HG03432 (cell line): ENCODE data around the gene TAS2R8.
"Not testable (repeated sequence)": the region's sequence is repeated elsewhere in the genome, so short reads cannot be mapped to it uniquely, and the experiment has no call there.

Experiments
- ATAC-seq: cut with Tn5 transposase; IDR thresholded peaks from one replicate; pipeline ENCODE4 v1.9.1; 2021; ENCODE audit warnings: mild to moderate bottlenecking, moderate library complexity; ENCODE audit not compliant: unreplicated experiment

Gene TAS2R8, protein sequence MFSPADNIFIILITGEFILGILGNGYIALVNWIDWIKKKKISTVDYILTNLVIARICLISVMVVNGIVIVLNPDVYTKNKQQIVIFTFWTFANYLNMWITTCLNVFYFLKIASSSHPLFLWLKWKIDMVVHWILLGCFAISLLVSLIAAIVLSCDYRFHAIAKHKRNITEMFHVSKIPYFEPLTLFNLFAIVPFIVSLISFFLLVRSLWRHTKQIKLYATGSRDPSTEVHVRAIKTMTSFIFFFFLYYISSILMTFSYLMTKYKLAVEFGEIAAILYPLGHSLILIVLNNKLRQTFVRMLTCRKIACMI

DNA sequence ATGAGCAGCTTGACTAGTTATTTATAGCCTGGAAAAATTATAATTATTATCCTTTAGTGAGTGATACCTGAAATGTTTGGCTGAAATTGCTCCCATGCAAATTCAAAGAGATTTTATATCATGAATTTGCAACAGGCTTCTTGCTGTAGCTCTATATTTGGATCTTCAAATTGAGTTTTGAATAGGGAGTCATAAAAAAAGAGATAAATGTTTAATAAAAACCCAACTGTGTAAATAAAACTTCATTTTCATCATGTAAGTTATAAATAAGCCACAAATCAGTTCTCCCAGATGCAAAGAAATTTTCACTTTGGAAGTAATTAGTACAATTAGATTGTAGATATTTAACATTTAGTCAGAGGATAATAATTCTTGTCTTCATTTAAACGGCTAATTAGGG is at the start of gene TAS2R8:
Gene TAS2R8, minus strand, starts transcription at position 101 of the 400 bp plus-strand sequence. CDS start 306 bp downstream, outside the sequence.
- ATAC-seq = no peak

DNA sequence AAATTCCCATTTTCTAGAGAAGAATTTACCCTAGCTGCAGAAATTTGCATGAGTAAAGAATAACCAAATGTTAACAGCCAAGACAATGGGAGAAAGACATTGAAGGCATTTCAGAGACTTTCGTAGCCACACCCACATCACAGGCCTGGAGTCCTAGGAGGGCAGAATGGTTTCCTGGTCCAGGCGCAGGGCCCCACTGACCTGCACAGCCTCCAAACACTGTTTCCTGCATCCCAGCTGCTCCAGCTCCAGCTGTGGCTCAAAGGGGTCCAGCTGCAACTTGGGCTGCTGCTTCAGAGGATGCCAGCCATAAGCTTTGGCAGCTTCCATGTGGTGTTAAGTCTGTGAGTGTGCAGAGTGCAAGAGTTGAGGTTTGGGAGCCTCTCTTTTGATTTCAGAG is 48.7 kb upstream of the TAS2R8 start:
- ATAC-seq = no peak

DNA sequence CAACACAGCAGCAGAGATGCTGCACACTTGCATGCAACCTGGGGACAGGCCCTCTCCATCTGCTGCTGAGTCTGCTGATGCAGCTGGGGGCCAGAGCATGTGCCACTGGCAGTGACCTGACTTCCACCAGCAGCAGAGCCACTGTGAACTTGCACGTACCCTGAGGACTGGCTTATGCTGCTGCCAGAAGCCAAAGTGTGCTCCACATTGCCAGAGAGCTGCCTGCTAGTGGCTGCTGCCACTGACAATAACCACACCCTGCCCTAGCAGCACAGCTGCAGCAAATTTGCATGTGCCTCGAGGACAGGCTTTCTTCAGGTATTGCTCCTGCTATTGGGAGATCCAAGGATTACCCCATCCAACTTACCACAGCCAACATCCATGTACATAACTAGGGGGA is 46.7 kb upstream of the TAS2R8 start:
- ATAC-seq = no peak

DNA sequence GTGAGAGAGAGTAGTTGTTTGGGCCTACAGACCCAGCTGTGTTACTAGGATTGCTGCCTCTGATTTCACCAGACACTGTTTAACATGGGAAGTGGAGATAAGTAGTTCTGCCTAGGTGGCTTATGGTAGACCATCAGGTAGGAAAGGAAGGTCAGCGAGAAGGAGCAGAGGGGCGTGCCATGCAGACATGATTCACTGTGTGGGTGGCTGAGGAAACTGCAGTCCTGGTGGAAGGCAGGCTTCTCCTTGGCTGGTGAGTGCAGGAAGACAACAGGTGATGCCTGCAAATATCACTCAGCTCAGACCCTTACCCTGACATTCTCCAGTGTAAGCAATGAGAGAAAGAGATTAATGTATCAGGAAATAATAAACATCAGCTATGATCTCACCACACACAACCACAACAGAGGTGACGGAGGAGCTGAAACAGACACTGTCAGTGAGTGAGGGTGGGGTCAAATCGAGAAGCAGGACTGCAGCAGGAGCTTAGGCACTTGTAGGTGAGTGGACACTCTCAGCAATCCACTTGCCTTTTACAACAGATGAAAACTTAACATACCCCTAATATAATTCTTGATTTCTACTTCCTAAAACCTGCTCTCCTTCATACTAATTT is 44.3 kb upstream of the TAS2R8 start:
- no peak for ATAC-seq

DNA sequence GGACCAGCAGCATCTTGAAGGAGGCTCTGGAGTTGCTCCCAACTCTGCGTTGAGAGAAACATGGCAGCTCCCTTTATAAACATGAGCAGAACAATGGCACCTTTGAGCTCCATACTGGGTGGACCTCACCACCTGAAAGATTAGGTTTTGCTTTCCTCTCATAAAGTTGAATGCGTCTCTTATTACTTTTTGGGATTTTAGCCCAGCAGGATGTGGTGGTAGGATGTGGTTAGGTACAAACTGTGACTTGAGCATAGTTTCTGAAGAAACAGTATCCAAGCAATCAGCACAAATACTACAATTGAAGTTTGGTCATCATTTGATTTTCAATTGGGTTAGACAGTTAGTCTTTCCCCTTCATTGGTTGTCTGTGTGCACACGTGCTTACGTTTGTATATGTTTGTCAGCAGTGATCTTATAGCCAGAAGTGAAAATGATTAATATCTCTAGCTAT is 42.4 kb upstream of the TAS2R8 start, which contains the start of gene PRR4:
Gene PRR4, minus strand, starts transcription at position 51 of the 454 bp plus-strand sequence. Its CDS starts 38 bp downstream, at position 13.
- no peak for ATAC-seq

DNA sequence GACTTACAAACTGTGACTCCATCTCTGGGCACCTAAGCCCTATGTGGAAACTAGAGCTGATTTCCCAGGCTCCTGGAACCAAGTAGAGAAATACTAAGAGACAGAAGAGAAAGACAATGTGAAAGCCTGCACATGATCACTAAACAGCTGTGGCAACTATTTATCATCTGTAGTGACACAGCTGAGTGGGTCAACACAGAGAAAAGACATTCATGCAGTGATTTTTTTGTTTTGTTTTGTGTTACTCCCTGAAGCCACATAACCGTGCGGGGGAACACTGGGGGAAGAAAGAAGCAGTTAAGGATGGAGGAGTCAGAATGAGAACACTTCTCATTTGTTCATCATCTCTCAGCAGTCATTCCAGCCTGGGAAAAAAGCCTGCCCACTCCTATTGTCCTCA is 40.7 kb upstream of the TAS2R8 start:
- no peak for ATAC-seq

DNA sequence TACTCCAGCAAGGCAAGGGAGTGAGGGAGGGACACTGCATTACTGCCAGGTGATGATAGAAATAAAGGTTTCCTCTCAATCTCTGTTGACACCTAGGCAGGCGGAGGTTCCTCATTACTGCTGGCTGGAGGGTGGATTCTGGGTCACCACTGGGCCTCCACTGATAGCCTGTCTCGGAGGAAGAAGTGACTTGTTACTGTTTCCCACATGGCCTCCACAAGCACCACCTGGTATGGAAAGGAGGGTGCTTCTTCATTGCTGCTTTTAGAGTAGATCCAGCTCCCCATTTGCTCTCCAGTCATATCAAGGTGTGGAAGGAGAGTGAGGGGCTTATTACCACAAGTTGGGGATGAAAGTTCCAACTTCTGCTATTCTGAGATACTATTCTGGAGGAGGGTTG is 35.8 kb upstream of the TAS2R8 start:
- no peak for ATAC-seq

DNA sequence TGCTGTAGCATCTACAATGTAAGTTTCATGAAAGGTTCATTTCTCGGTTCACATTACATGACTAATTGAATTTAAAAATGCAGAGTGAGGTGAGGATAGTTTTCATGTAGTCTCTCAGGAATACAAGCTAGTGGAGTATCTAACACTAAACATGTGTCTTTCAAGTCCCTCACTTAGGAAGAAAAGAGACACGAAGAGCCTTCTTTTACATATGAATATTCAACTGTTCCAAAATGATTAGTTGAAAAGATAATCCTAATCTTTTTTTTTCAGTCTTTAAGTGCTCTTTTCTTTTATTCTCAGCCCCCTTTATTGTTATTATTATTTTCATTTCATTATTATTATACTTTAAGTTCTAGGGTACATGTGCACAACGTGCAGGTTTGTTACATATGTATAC is 31.4 kb upstream of the TAS2R8 start:
- no peak for ATAC-seq

DNA sequence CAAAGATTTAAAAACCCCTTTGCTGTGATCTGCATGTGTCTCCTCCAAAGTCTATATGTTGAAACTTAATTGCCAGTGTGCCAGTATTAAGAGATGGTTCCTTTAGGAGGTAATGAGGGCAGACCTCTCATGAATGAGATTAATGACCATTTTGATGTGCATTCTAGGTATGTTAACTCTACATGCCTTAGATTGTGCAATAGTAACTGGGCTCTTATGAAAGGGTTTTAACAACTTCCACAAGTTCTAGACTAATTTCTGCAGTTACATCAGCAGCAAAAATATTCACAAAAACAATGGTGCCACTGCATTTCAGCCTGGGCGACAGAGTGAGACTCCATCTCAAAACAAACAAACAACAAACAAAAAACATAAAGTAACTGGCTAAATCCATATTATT is 22.9 kb upstream of the TAS2R8 start:
- no peak for ATAC-seq

DNA sequence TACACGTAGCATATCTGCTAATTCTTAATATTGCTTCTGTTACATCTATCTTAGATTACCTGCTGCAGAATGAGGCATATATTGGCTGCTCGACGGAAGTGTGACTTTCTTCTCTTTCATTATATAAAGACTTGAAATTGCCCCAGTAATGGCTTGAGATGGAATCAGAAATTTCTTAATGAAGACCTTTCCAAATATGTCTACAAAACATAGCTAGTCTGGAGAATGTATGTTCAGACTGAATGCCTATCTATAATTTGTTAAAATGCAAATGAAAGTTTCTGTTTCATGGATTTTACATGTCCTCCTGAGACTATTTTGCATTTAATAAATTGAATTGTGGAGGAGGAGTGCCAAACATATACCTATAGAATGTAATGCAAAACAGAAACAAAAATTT is 19.2 kb upstream of the TAS2R8 start, which contains the start of gene TAS2R10:
Gene TAS2R10, minus strand, starts transcription at position 101 of the 400 bp plus-strand sequence. Its CDS starts 89 bp downstream, at position 12.
- no peak for ATAC-seq

DNA sequence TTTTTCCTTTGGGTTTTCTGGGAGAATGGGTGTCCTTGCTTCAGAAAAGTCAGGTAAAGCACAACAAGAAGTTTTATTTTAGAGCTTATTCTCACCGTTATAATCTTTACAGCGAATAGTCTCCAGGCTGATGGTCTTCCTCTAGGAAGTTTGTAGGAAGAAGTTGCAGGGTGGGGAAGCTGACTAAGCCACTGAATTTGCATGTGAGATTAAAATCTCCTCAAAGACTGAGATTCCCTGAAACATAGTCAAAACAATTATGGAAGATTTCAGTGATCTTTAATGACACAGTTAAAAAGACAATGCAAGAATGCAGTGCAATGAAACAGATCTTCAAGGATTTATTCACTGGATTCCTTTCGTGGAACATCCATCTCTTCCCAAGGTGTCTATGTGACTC is 17.9 kb upstream of the TAS2R8 start:
- no peak for ATAC-seq

DNA sequence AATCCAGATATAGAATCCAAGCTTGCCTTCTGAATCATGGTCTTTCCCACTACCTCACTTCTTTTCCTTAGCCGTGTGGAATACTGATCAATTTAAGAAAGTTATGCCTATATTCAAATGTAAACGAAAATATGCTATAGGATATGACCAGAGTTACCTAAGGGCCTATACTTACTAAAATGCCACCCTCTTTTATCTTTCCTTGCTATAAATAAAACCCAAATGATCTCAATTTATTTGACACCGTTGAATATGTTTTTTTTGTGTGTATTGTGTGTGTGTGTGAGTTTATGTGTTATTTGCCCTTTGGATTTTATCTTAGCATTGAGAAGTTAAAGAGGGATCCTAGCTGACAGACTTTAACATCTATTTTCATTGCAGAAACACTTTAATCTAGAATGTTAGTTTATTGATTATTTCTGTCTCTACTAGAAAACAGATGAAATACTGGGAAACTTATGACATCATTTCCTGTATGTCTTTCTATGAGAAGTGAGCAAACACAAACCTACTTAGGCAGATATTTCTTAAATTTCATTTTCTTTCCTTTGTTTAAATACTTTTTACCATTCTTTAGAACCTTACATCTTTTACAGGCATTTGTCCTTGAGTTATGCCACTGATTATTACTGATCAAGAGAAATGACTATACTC is 4.9 kb upstream of the TAS2R8 start:
- no peak for ATAC-seq

DNA sequence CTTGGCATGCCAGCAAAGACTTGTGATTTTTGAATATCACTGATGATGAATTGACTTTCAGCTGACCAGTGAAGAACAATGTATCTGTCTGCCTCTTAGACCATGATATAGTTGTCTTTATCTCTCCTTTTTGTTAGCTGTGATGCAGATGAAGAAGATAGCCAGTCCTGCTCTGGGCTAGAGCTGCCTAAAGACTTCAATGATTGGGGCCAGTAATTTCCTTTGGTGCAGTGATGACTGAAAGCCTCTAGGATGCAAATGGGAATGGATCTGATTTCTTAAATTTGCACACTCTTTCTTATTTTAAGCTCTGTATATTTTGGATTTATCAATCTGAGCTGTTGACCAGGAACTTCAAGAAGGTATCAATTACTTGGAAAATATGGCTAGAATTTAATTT is 3.0 kb upstream of the TAS2R8 start, which contains the start of gene TAS2R9:
Gene TAS2R9, minus strand, starts transcription at position 101 of the 400 bp plus-strand sequence. Its CDS starts 93 bp downstream, at position 8.
- no peak for ATAC-seq

DNA sequence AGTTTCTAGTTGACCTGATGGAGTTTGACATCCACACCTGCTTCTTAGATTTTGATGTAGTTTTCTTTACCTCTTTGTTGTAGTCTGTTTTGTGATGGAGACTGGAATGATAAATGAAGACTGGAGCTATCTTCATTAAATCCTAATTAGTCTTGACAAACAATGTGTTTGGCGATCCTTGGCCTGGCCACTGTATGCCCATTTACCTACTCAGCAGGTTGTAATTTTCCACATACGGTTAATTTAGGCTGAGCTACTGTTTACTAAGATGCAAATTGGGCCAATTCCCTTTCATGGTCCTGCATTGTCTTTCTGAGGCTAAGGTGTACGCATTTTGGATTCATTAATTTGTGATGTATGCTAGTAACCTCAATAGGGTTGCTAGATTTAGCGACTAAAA is 4.5 kb downstream of the TAS2R8 start, which contains the start of gene TAS2R7:
Gene TAS2R7, minus strand, starts transcription at position 41 of the 400 bp plus-strand sequence. CDS start 57 bp downstream, outside the sequence.
- no peak for ATAC-seq

DNA sequence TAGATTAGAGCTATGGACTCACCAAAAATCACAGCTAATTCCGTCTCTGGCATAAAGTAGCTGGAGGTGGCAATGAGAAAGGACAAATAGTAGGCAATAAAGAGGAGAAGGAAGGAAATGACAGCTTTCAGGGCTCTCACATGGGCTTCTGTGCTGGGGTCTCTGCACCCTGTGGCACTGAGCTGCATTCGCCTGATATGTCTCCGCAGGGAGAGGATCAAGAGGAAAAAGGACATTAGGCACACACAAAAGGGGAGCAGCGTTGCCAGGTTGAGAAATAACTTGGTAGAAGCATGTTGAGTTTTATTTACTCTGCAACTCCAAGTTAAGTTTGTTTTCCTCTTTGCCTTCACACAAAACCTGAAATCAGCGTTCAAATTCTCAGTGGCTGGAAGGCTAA is 5.3 kb downstream of the TAS2R8 start:
- no peak for ATAC-seq

DNA sequence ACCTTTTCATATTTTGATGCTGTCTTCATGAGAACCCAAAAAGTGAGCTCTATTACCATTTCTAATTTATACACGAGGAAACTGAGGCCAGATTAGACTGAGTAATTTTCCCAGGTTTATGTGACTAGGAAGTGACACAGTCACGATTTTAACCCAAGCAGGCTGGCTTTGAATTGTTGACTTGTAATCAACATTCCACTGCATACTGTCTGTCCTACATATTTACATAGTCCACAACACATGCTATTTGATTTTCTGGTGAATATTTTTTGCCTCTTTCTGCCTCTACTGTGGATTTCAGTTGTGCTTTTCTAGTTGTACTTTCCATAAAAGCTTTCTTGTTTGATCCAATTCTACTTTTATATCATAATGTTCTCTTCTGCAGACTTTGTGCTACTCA is 12.9 kb downstream of the TAS2R8 start:
- ATAC-seq = no peak

DNA sequence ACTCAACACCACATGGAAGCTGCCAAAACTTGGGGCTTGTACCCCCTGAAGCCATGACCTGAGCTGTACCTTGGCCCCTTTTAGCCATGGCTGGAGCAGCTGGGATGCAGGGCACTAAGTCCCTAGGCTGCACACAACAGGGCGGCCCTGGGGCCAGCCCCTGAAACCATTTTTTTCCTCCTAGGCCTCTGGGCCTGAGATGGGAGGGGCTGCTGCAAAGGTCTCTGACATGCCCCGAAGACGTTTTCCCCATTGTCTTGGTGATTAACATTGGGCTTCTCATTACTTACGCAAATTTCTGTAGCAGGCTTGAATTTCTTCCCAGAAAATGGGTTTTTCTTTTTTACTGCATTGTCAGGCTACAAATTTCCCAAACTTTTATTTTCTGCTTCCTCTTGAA is 15.3 kb downstream of the TAS2R8 start:
- not testable (repeated sequence) for ATAC-seq

DNA sequence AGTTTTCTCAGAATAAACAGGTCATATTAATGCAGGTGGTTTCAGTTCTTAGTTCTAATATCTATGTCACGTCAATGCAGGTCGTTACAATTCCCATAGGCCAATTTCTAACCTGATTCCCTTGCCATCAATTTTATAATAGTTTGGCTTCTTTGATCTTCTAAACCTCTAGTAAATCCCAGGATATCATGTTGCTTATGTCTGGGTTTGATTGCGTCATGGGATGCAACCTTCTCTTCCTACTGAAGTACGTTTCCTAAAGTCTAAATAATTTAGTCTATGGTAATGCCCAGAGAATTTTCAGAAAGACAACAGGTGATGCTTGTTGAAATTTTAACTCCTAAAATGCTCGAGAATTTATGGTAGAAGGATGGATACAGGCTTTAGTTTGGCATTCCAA is 23.8 kb downstream of the TAS2R8 start:
- ATAC-seq = no peak

DNA sequence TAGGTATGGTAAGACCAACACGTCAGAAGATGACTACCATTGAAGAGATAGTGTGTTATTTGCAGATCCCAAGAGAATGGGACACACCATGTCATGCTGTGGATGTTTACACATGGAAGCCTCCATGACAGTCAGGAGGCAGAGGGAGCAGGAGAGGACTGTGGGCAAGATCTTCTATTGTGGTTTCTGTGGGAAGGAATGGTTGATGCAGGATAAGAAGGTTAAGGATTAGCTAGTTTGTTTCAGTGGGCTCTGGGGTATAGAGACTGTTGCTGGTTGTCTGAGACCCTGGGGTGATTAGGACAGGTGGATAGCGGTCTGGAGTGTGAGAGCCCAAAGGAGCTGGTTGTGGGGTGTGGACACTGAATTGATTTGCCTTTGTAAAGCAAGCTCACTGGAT is 28.0 kb downstream of the TAS2R8 start:
- ATAC-seq = no peak

DNA sequence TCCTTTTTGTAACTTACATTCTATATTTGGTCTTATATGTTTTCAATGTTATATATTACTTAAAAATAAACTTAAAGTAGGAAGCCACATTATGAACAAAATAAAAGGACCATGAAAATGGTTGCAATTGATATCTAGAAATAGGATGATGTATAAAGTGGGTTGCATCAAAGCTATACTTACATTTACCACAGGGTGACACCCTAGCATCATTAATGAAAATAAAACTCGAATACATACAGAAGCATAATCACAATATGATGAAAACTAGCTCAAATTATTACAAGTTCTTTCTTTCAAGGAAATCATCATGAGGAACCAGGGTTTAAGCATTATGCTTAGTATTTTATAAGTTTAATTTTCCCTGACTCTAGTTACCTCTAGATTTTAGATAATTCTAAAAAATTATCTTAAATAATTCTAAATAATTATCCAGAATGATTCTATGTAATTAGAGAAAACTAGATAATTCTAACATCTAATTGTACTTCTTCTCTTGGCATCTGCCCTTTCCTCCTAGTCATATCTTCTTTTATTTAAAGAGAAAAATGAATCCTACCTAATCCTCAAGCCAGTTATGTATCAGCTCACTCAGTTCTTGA is 35.9 kb downstream of the TAS2R8 start:
- no peak for ATAC-seq

DNA sequence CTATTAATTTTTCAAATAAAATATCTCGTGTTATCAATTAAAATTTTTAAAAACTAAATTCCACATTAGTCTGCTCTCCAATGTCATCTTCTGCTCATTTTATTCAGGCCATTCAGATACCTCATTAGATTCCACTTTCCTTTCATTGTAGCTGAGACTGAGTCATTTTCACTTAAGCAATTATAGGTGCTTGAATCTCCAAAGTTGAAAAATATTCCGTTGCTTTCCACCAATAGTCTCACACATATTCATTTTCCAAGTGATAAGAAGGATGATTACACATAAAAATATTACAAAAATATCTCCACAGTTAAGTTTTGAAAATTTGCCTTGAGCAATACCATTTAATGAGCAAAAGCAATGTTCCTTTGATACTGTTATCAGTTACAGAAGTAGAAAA is 47.4 kb downstream of the TAS2R8 start:
- ATAC-seq = no peak
